H9 (cell line): Measurements from ENCODE around the gene FARP1. TPM values are rescaled to one million over a fixed set of nuclear protein-coding genes. Genes with fewer than 3 reads are reported as not detected.
A peak's percentile ranks its signal among the peaks of the same experiment; 100 is the strongest.

Experiments
- DNase-seq: peaks from one replicate; pipeline ENCODE4 v3.0.0-alpha.2; 2017
- H2AFZ ChIP-seq: one replicate; pipeline ENCODE4 v1.6.1; 2013; ENCODE audit warnings: mild to moderate bottlenecking, low read length, control low read depth, moderate library complexity
- H2AK5ac ChIP-seq: 2 replicates; pipeline ENCODE4 v1.6.1; 2013; ENCODE audit warnings: low read length, control low read depth, mixed read lengths; ENCODE audit not compliant: insufficient read length
- H2BK120ac ChIP-seq: one replicate; pipeline ENCODE4 v1.6.1; 2013; ENCODE audit warnings: low read depth, mild to moderate bottlenecking, low read length, control low read depth, inconsistent platforms; ENCODE audit not compliant: poor library complexity, severe bottlenecking
- H2BK12ac ChIP-seq: 2 replicates; pipeline ENCODE4 v1.6.1; 2013; ENCODE audit warnings: low read length, control low read depth, mixed read lengths, low read depth; ENCODE audit not compliant: insufficient read length
- H2BK15ac ChIP-seq: 2 replicates; pipeline ENCODE4 v1.6.1; 2013; ENCODE audit warnings: low read depth, low read length, control low read depth
- H2BK20ac ChIP-seq: one replicate; pipeline ENCODE4 v1.6.1; 2013; ENCODE audit warnings: low read depth, mild to moderate bottlenecking, low read length, control low read depth, inconsistent platforms; ENCODE audit not compliant: poor library complexity, severe bottlenecking
- H2BK5ac ChIP-seq: 2 replicates; pipeline ENCODE4 v1.6.1; 2013; ENCODE audit warnings: low read length, control low read depth, mixed read lengths; ENCODE audit not compliant: insufficient read length
- H3K14ac ChIP-seq: 2 replicates; pipeline ENCODE4 v1.6.1; 2013; ENCODE audit warnings: low read length, control low read depth; ENCODE audit not compliant: insufficient read depth
- H3K18ac ChIP-seq: 2 replicates; pipeline ENCODE4 v1.6.1; 2013; ENCODE audit warnings: low read depth, mild to moderate bottlenecking, mixed read lengths, low read length, control low read depth; ENCODE audit not compliant: insufficient read length
- H3K23ac ChIP-seq: 2 replicates; pipeline ENCODE4 v1.6.1; 2013; ENCODE audit warnings: low read length, control low read depth, mixed read lengths, low read depth; ENCODE audit not compliant: insufficient read length
- H3K23me2 ChIP-seq: 2 replicates; pipeline ENCODE4 v1.6.1; 2013; ENCODE audit warnings: low read depth, mild to moderate bottlenecking, mixed read lengths, low read length, control low read depth; ENCODE audit not compliant: insufficient read length, poor library complexity, severe bottlenecking
- H3K27ac ChIP-seq: 2 replicates; pipeline ENCODE4 v1.5.1; 2013; ENCODE audit warnings: low read length, control low read depth, mixed read lengths, low read depth; ENCODE audit not compliant: insufficient read length
- H3K27me3 ChIP-seq: 2 replicates; pipeline ENCODE4 v1.6.1; 2013; ENCODE audit warnings: low read length, control low read depth, inconsistent platforms; ENCODE audit not compliant: insufficient read depth
- H3K4ac ChIP-seq: 2 replicates; pipeline ENCODE4 v1.6.1; 2013; ENCODE audit warnings: low read depth, mild to moderate bottlenecking, control low read depth, inconsistent platforms, low read length, moderate library complexity
- H3K4me1 ChIP-seq: 2 replicates; pipeline ENCODE4 v1.6.1; 2013; ENCODE audit warnings: low read length, control low read depth, inconsistent platforms; ENCODE audit not compliant: insufficient read depth
- H3K4me2 ChIP-seq: 2 replicates; pipeline ENCODE4 v1.6.1; 2013; ENCODE audit warnings: low read length, control low read depth, mixed read lengths; ENCODE audit not compliant: insufficient read length, insufficient read depth
- H3K56ac ChIP-seq: 2 replicates; pipeline ENCODE4 v1.6.1; 2013; ENCODE audit warnings: low read depth, mild to moderate bottlenecking, mixed read lengths, low read length, control low read depth; ENCODE audit not compliant: insufficient read length
- H3K79me1 ChIP-seq: 2 replicates; pipeline ENCODE4 v1.6.1; 2013; ENCODE audit warnings: low read depth, mild to moderate bottlenecking, moderate library complexity, low read length, control low read depth, inconsistent platforms; ENCODE audit not compliant: insufficient read depth, poor library complexity, severe bottlenecking
- H3K79me2 ChIP-seq: 2 replicates; pipeline ENCODE4 v1.6.1; 2013; ENCODE audit warnings: low read length, control low read depth, inconsistent platforms; ENCODE audit not compliant: insufficient read depth
- H3K9ac ChIP-seq: 2 replicates; pipeline ENCODE4 v1.6.1; 2013; ENCODE audit warnings: low read length, control low read depth, mixed read lengths; ENCODE audit not compliant: insufficient read length; ENCODE audit errors: extremely low read depth
- H3K9me3 ChIP-seq: one replicate; pipeline ENCODE4 v1.6.1; 2013; ENCODE audit warnings: low read depth, low read length, inconsistent platforms; ENCODE audit not compliant: control insufficient read depth
- H3T11ph ChIP-seq: one replicate; pipeline ENCODE4 v1.6.1; 2013; ENCODE audit warnings: mild to moderate bottlenecking, low read length, control low read depth, inconsistent platforms
- H4K20me1 ChIP-seq: one replicate; pipeline ENCODE4 v1.6.1; 2013; ENCODE audit not compliant: control insufficient read depth, insufficient read length, insufficient read depth
- H4K5ac ChIP-seq: 2 replicates; pipeline ENCODE4 v1.6.1; 2013; ENCODE audit warnings: low read depth, mild to moderate bottlenecking, mixed read lengths, low read length, control low read depth; ENCODE audit not compliant: insufficient read length
- H4K8ac ChIP-seq: replicated peaks from 2 replicates; pipeline ENCODE4 v1.6.1; 2013; ENCODE audit warnings: low read length, control low read depth, mixed read lengths, low read depth; ENCODE audit not compliant: insufficient read length
- H4K91ac ChIP-seq: 2 replicates; pipeline ENCODE4 v1.6.1; 2013; ENCODE audit warnings: low read depth, mild to moderate bottlenecking, moderate library complexity, mixed read lengths, low read length, control low read depth; ENCODE audit not compliant: insufficient read length
- H3K27ac Mint-ChIP-seq, 3 experiments: 2 replicates in 2 of 3; 3 replicates in 1 of 3; pipeline ENCODE4 v1.8.0; 2020 to 2021; ENCODE audit warnings: mixed read lengths in 3 of 3, mild to moderate bottlenecking in 1 of 3, moderate library complexity in 1 of 3
- H3K27me3 Mint-ChIP-seq: 2 replicates; pipeline ENCODE4 v1.8.0; 2021; ENCODE audit warnings: low read depth, mild to moderate bottlenecking, moderate library complexity, mixed read lengths
- H3K36me3 Mint-ChIP-seq, 3 experiments: 2 replicates in 2 of 3; 3 replicates in 1 of 3; pipeline ENCODE4 v1.8.0; 2020 to 2021; ENCODE audit warnings: low read depth in 3 of 3, mixed read lengths in 3 of 3; ENCODE audit not compliant: insufficient read depth in 1 of 3
- H3K4me1 Mint-ChIP-seq, 2 experiments: 2 replicates each; pipeline ENCODE4 v1.8.0; 2020; ENCODE audit warnings: mixed read lengths in 2 of 2
- H3K4me3 Mint-ChIP-seq, 2 experiments: 2 replicates in 1 of 2; 3 replicates in 1 of 2; pipeline ENCODE4 v1.8.0; 2020 to 2021; ENCODE audit warnings: mild to moderate bottlenecking in 2 of 2, mixed read lengths in 2 of 2, moderate library complexity in 1 of 2
- H3K9me3 Mint-ChIP-seq, 2 experiments: 2 replicates in 1 of 2; 3 replicates in 1 of 2; pipeline ENCODE4 v1.8.0; 2020; ENCODE audit warnings: mild to moderate bottlenecking in 2 of 2, mixed read lengths in 2 of 2, moderate library complexity in 1 of 2
- CTCF ChIP-seq: fragments of 200-600 bp; sonication (generic); conservative IDR thresholded peaks from 3 replicates; pipeline ENCODE4 v1.8.0; 2021; ENCODE audit warnings: antibody characterized with exemption, mild to moderate bottlenecking
- WGBS: extraction: QIAGEN DNeasy Blood & Tissue Kit; methylation state at CpG from one replicate; pipeline ENCODE4 v1.1.7; 2013; ENCODE audit warnings: missing lambda C conversion rate, low lambda C conversion rate, mixed read lengths; ENCODE audit not compliant: insufficient read length; ENCODE audit errors: extremely low coverage; 5-methylcytosine and 5-hydroxymethylcytosine counted together
- total RNA-seq: library from RNA; stranded (reverse); gene quantifications from 2 replicates; pipeline ENCODE4 v1.2.1, GENCODE V29; 2021

The FARP1 gene
- total RNA-seq, 1 experiment from 2014 or later: 95.9 TPM

DNA sequence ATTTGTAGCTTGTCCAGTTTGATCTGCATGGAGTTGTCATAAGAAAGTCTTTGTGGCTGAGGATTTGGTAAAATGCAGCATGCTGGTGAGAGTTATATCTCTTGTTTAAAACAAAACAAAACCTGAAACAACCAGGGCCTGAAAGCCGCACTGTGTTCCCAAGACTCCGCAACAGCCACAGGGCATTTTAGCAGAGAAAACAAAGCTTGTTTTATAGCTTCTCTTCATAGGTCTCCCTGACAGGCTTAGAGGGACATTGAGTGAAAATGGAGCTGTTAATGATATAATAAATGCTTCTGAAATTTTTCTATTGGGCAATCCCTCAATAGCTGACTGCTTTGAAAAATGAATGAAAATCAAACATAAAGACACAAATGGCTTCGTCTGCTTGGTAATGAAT lies 182.8 kb downstream of the FARP1 start:
- Mint-ChIP-seq H3K4me1 (peaks cover 64 to 66% of the 10 kb centered on the region in 2 experiments), H3K27me3 (no peaks in the 10 kb centered on the region), H3K27ac (peak overlapping the region in 1 of 3 experiments; percentile 8; a peak in 2 of 7 replicates), H3K36me3 (peaks cover 0 to 6% (median 0%) of the 10 kb centered on the region in 3 experiments; a peak in 2 of 7 replicates), H3K4me3 (no peak overlapping the region), H3K9me3 (no peaks in the 10 kb centered on the region)
- Histone ChIP-seq H3T11ph (no peak overlapping the region), H2AFZ (no peak overlapping the region), H2AK5ac (no peak overlapping the region), H3K9ac (no peak overlapping the region), H3K4ac (no peak overlapping the region), H3K9me3 (no peaks in the 10 kb centered on the region), H3K27me3 (no peaks in the 10 kb centered on the region), H3K27ac (no peak overlapping the region), H4K8ac (no peak overlapping the region), H2BK120ac (no peak overlapping the region), H2BK5ac (no peak overlapping the region), H3K23ac (no peak overlapping the region), H3K14ac (no peak overlapping the region), H3K79me1 (peaks cover 3% of the 10 kb centered on the region), H3K23me2 (no peaks in the 10 kb centered on the region), H3K56ac (no peak overlapping the region), H2BK15ac (no peak overlapping the region), H3K4me1 (peaks cover 20% of the 10 kb centered on the region; the same call in 1 of the 2 replicates), H3K4me2 (no peak overlapping the region), H2BK12ac (no peak overlapping the region), H2BK20ac (no peak overlapping the region), H4K91ac (no peak overlapping the region), H3K79me2 (no peaks in the 10 kb centered on the region; the same call in 1 of the 2 replicates), H3K18ac (no peak overlapping the region), H4K20me1 (no peaks in the 10 kb centered on the region), H4K5ac (no peak overlapping the region)
- peak; percentile 12 for DNase-seq
- no CpG with 5 or more reads among the region's 3 CpGs for WGBS
- no peak for TF ChIP-seq CTCF
